CD4-positive, alpha-beta T cell treated with Interleukin-4 for 4 hours (primary cell): ENCODE results near the gene ZNF223.

ENCODE experiments used
- DNase-seq: peaks from one replicate; pipeline ENCODE4 v3.0.0-alpha.2; 2020

ZNF223 gene

DNA sequence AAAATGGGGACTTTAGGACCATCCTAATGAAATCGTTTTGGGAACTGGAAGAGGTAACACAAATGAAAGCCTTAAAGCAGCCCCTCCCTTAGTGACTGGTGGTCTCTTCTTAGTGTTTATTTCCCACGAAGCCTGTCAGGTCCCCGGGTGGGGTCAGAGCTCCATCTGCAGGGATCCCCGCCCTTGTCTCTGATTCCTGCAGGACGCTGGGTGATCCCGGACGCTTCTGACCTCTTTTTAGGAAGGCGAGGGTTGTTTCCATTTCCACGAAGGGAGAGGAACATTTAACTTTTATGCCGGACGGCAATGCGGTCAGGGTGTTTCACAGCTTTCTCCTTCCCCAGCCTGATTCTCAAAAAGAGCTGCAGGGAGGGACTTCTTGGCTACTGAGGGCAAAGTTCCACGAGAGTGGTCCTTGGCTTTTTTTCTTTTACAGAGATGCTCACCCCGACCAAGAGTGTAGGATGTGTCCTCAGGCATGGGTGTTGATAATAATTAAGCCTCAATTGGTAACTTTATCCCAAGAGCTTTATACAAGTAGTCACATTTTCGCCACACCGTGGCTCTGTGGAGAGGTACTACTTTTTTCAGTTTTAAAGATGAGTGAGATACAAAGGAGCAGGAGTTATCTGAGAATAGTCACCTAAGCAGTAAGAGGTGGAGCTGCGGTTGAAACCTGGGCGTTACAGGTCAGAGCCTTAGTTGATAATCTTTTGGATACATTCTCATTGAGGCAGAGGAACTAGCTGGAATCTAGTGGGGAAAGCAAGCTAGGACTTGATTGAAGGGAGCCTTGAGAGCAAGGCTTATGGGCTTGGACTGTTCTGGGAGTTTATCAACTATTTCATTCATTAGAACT is 20.9 kb downstream of the ZNF223 start:
- no peak for DNase-seq

DNA sequence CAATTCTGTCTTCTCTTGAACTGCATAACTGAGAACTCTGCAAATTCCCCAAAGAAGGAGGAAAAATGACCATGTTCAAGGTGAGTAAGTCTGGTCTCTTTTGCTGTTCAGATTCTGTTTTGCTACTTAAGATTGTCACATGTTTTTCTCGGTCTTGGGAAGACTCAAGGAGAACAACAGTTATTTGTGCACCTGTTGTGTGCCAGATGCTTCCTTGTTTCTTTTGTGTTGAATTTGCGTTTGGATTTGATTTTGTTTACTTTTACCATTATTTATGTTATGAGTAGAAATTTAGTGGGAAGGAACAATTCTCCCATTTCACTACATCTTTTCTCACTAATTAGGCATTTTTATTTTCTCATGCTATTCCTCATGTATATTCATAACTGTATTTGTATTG is 24.5 kb downstream of the ZNF223 start:
- DNase-seq, result no peak

DNA sequence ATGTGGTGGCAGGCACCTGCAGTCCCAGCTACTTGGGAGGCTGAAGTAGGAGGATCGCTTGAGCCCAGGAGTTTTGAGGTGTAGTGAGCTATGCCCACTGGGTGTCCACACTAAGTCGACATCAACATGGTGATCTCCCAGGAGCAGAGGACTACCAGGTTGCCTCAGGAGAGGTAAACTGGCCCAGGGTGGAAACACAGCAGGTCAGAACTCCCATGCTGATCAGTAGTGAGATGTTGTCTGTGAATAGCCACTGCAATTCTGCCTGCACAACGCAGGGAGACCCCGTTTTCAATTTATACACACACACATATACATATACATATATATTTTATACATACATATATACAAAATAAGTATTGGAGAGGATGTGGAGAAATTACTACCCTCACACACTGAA is 40.3 kb downstream of the ZNF223 start:
- no peak for DNase-seq

DNA sequence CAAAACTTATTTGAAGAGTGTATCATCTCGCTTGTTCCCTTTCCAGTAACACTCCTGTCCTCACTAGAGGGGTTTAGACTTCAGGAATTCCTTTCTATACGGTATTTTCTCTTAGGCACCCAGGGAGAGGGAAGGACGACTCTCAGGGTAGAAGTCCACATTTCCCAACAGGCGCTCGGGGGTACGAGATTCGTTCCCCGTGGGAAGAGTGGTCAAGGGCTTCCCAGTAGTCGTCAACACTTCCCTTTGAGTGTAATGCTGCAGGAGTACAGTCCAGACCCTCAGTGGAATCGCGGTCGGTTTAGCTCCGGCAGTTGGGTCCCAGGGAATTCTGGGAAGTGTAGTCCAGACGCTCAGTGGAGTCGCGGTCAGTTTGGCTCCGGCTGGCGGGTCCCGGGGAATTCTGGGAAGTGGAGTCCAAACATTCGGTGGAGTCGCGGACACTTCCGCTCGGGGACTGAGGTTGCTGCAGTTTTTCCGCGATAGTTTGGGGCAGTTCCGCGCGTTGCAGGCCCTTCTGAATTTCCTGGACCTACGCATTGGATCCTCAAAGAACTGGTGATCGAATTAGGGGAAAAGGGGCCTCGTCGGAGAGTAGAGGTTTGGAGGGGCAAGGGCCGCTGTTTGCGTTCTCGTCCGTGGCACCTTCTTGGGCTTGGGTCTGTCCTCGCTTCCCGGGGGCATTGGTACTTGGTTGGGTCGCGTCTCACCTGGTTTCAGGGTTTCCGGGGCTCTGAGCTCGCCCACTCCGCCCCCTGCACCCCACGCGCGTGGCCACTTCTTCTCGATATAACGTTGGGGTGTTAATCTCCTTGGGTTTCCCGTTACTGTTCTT is 42.3 kb downstream of the ZNF223 start, which contains the start of gene ZNF224:
Gene ZNF224, plus strand, starts transcription at position 431 of the 835 bp plus-strand sequence. CDS start 3,513 bp downstream, outside the sequence.
- DNase-seq, result peak; percentile 87

DNA sequence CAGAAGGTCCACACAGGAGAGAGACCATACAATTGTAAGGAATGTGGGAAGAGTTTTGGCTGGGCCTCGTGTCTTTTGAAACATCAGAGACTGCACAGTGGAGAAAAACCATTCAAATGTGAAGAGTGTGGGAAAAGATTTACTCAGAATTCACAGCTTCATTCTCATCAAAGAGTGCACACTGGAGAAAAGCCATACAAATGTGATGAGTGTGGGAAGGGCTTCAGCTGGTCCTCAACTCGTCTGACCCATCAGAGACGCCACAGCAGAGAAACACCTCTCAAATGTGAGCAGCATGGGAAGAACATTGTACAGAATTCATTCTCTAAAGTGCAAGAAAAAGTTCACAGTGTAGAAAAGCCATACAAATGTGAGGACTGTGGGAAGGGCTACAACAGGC is 55.9 kb downstream of the ZNF223 start:
- no peak for DNase-seq

DNA sequence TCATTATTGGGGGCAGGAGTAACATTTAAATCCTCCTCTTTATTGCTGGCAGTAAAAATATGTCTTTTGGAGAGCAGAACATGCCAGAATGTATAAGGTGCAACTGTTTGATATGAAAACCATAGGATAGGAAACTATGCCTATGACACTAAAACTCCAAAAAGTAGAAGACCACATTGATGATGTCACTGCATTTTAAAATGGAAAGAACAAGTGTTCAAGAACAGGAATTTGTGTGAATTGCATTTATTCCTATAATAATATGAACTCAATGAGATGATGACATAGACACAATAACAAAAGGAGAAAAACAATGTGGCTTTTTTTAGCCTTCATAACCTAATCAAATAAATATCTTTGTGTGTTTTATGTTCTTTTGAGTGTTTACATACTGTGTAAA is 57.6 kb downstream of the ZNF223 start:
- DNase-seq, result no peak

DNA sequence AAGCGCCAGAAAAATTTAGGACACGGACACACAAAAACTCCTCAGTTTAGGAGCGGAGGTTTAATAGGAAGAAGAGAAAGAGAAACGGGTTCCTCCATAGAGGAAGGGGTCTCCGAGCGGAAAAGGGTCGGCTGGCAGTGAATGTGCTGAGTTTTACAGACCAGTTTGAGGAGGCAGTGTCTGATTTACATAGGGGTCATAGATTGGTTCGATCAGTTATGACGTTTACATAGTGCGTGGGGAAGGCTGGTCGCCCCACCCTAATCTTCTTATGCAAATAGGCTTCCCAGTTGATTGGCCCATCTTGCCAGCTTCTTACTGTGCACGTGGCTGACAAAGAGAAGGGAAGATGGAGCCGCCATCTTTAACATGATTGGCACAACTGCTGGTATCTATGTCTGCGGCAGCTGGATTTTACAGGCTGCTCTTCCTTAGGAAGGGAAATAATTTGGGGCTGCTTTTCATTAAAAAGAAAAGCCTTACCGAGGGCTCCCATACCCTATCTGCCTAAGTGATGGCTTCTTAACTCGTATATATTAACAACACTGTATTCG is 60.2 kb downstream of the ZNF223 start:
- DNase-seq, result no peak

DNA sequence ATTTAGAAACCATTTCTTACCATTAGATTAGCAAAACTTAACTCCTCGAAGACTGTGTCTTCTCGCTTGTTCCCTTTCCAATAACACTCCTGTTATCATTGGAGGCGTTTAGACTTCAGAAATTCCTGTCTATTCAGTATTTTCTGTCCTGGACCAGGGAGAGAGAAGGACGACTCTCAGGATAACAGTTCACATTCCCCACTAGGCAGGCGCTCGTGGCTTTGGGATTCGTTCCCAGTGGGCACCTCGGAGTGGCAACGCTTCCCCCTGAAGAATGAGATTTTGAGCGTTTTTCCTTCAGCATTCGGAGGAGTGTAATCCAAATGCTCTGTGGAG is 60.9 kb downstream of the ZNF223 start:
- DNase-seq, result no peak

DNA sequence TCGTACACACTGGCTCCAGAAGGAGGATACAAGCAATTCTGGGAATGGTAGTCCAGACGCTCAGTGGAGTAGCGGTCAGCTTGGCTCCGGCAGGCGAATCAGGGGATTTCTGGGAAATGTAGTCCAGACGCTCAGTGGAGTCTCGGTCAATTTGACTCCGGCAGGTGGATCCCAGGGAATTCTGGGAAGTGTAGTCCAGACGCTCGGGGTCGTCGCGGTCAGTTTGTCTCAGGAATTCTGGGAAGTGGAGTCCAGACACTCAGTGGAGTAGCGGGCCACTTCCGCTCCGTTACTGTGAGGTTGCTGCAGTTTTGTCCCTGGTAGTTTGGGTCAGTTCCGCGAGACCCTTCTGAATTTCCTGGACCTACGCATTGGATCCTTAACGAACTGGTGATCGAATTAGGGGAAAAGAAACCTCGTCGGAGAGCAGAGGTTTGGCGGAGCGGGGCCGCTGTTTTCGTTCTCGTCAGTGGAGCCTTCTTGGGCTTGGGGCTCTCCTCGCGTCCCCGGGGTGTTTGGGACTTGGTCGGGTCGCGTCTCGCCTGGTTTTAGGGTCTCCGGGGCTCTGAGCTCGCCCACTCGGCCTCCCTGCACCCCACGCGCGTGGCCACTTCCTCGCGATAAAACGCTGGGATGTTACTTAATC is 61.4 kb downstream of the ZNF223 start, which contains the start of gene ZNF225:
Gene ZNF225, plus strand, starts transcription at position 262 of the 646 bp plus-strand sequence. CDS start 2,429 bp downstream, outside the sequence.
- peak; percentile 94 for DNase-seq

DNA sequence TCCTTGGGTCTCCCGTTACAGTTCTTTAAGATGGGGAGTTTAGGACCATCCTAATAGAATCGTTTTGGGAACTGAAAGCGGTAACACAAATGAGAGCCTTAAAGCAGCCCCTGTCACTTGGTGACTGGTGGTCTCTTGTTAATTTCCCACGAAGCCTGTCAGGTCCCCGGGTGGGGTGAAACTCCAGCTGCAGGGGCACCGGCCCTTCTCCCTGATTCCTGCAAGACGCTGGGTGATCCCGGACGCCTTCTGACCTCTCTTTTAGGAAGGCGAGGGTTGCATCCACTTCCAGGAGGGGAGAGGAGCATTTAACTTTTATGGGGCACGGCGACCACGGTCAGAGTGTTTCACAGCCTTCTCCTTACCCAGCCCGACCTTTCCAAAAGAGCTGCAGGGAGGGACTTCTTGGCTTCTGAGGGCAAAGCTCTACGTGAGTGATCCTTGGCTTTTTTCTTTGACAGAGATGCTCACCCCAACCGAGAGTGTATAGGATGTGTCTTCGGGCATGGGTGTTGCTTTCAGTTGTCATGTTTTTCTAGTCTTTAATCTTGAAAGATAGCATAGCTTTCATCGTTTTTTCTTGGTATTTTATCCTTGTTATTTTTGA is 62.1 kb downstream of the ZNF223 start:
- DNase-seq, result no peak
